ENCODE data around the gene GLA.

The GLA gene

GRCh38 chrX:101398694-101399093, 9.0 kb downstream of the GLA start:
- FAIRE-seq: no peak
- DNase-seq (ENCODE audit: insufficient read length, low spot score): no peak

GRCh38 chrX:101397779-101398178, 9.9 kb downstream of the GLA start:
- no peak for FAIRE-seq
- no peak for DNase-seq (ENCODE audit: insufficient read length, low spot score)

- DNase-seq (ENCODE audit: insufficient read length, low spot score): no peak
- no peak for FAIRE-seq
These were observed 11.9 kb downstream of the GLA start for GRCh38 chrX:101395789-101396188.

- DNase-seq (ENCODE audit: insufficient read length, low spot score) (no peak), FAIRE-seq (no peak)
These were observed 13.4 kb downstream of the GLA start for GRCh38 chrX:101394372-101394771.

GRCh38 chrX:101393530-101394305, 14.0 kb downstream of the GLA start:
- no peak for DNase-seq (ENCODE audit: insufficient read length, low spot score)

GRCh38 chrX:101391831-101392230, 15.9 kb downstream of the GLA start:
- DNase-seq (ENCODE audit: insufficient read length, low spot score) (no peak), FAIRE-seq (no peak)

More at GRCh38 chrX:101393530-101394305, 14.0 kb downstream of the GLA start:
- FAIRE-seq: no peak

- FAIRE-seq (peak; percentile 96), DNase-seq (ENCODE audit: insufficient read length, low spot score) (no peak)
These were observed 16.8 kb downstream of the GLA start, which contains the start of gene RPL36A for GRCh38 chrX:101390664-101391525. Gene RPL36A, plus strand, starts transcription at chrX:101391011. Its CDS starts 33 bp downstream, at chrX:101391044.

- DNase-seq (ENCODE audit: insufficient read length, low spot score) (no peak), FAIRE-seq (peak; percentile 77)
These were observed 19.1 kb downstream of the GLA start for GRCh38 chrX:101388604-101389003.

- DNase-seq (ENCODE audit: insufficient read length, low spot score): no peak
- FAIRE-seq: no peak
These were observed 21.2 kb downstream of the GLA start for GRCh38 chrX:101386542-101386885.

GRCh38 chrX:101385795-101386541, 21.8 kb downstream of the GLA start, which contains the start of gene BTK:
Gene BTK, minus strand, starts transcription at chrX:101386191. Its CDS starts 10,907 bp downstream, at chrX:101375284.
- FAIRE-seq (peak; percentile 100), DNase-seq (ENCODE audit: insufficient read length, low spot score) (no peak)

- FAIRE-seq (peak; percentile 33), DNase-seq (ENCODE audit: insufficient read length, low spot score) (no peak)
These were observed 22.6 kb downstream of the GLA start for GRCh38 chrX:101385026-101385684.

GRCh38 chrX:101383679-101384205, 24.0 kb downstream of the GLA start:
- FAIRE-seq (peak; percentile 99), DNase-seq (ENCODE audit: insufficient read length, low spot score) (peak; percentile 35)

- FAIRE-seq: peak; percentile 84
These were observed 30.2 kb downstream of the GLA start for GRCh38 chrX:101377547-101377946.

GRCh38 chrX:101370888-101371504, 36.7 kb downstream of the GLA start:
- no peak for DNase-seq (ENCODE audit: insufficient read length, low spot score)
- FAIRE-seq: peak; percentile 95

More at GRCh38 chrX:101377547-101377946, 30.2 kb downstream of the GLA start:
- no peak for DNase-seq (ENCODE audit: insufficient read length, low spot score)

- DNase-seq (ENCODE audit: insufficient read length, low spot score): no peak
- no peak for FAIRE-seq
These were observed 38.0 kb downstream of the GLA start for GRCh38 chrX:101369687-101370086.

GRCh38 chrX:101368800-101369199, 38.9 kb downstream of the GLA start:
- peak; percentile 65 for FAIRE-seq
- no peak for DNase-seq (ENCODE audit: insufficient read length, low spot score)

- no peak for FAIRE-seq
- no peak for DNase-seq (ENCODE audit: insufficient read length, low spot score)
These were observed 42.4 kb downstream of the GLA start for GRCh38 chrX:101365301-101365795.

- FAIRE-seq: no peak
These were observed 45.0 kb downstream of the GLA start for GRCh38 chrX:101362757-101363156.

GRCh38 chrX:101362116-101362515, 45.6 kb downstream of the GLA start:
- FAIRE-seq: no peak
- DNase-seq (ENCODE audit: insufficient read length, low spot score): no peak

More at GRCh38 chrX:101362757-101363156, 45.0 kb downstream of the GLA start:
- DNase-seq (ENCODE audit: insufficient read length, low spot score): no peak

Data from GM19239 (cell line).